Hepatocyte (in vitro differentiated cells): ENCODE results near the gene ERAP2. TPM values are rescaled to one million over a fixed set of nuclear protein-coding genes. Genes with fewer than 3 reads are reported as not detected.

Experiments used
- DNase-seq: peaks from one replicate; pipeline ENCODE4 v3.0.0-alpha.2; 2016; ENCODE audit warnings: low spot score
- H2AFZ ChIP-seq: fragments of 200-600 bp; sonication (generic); 2 replicates; pipeline ENCODE4 v1.6.0; 2016; ENCODE audit warnings: antibody characterized with exemption, mild to moderate bottlenecking
- H3K27ac ChIP-seq: fragments of 200-600 bp; sonication (generic); 2 replicates; pipeline ENCODE4 v1.5.1; 2016; ENCODE audit warnings: mild to moderate bottlenecking
- H3K27me3 ChIP-seq: fragments of 200-600 bp; sonication (generic); 2 replicates; pipeline ENCODE4 v1.6.1; 2016
- H3K36me3 ChIP-seq: fragments of 200-600 bp; sonication (generic); replicated peaks from 2 replicates; pipeline ENCODE4 v1.5.1; 2016; ENCODE audit warnings: low read depth; ENCODE audit not compliant: insufficient read depth
- H3K4me1 ChIP-seq: fragments of 200-600 bp; sonication (generic); 2 replicates; pipeline ENCODE4 v1.5.1; 2016; ENCODE audit warnings: mild to moderate bottlenecking, moderate library complexity; ENCODE audit not compliant: insufficient read depth
- H3K4me2 ChIP-seq: fragments of 200-600 bp; sonication (generic); 2 replicates; pipeline ENCODE4 v1.6.0; 2016
- H3K4me3 ChIP-seq: fragments of 200-600 bp; sonication (generic); 2 replicates; pipeline ENCODE4 v1.5.1; 2016; ENCODE audit warnings: mild to moderate bottlenecking
- H3K79me2 ChIP-seq: fragments of 200-600 bp; sonication (generic); 2 replicates; pipeline ENCODE4 v1.6.0; 2017; ENCODE audit warnings: mild to moderate bottlenecking
- H3K9me2 ChIP-seq: fragments of 200-600 bp; sonication (generic); replicated peaks from 2 replicates; pipeline ENCODE4 v1.6.0; 2017; ENCODE audit warnings: mild to moderate bottlenecking; ENCODE audit not compliant: insufficient read depth
- H3K9me3 ChIP-seq: fragments of 200-600 bp; sonication (generic); 2 replicates; pipeline ENCODE4 v1.5.1; 2016; ENCODE audit warnings: low read depth, mild to moderate bottlenecking
- H4K20me1 ChIP-seq: fragments of 200-600 bp; sonication (generic); 2 replicates; pipeline ENCODE4 v1.6.0; 2016; ENCODE audit warnings: mild to moderate bottlenecking; ENCODE audit not compliant: insufficient read depth, poor library complexity, severe bottlenecking
- EZH2 ChIP-seq: fragments of 200-600 bp; sonication (generic); IDR thresholded peaks from 2 replicates; pipeline ENCODE4 v1.6.1; 2016; ENCODE audit warnings: antibody characterized with exemption, mild to moderate bottlenecking, borderline replicate concordance
- EZH2phosphoT487 ChIP-seq: fragments of 200-600 bp; sonication (generic); IDR thresholded peaks from one replicate; pipeline ENCODE4 v1.6.1; 2018; ENCODE audit warnings: antibody characterized with exemption, mild to moderate bottlenecking, low read depth, moderate library complexity; ENCODE audit not compliant: unreplicated experiment, severe bottlenecking
- WGBS: methylation state at CpG from one replicate; pipeline ENCODE4 v1.1.6; 2016; ENCODE audit warnings: low lambda C conversion rate; ENCODE audit errors: missing lambda C conversion rate; 5-methylcytosine and 5-hydroxymethylcytosine counted together
- polyA plus RNA-seq: library from polyadenylated mRNA; unstranded; fragments of >200 nt; fragmentation: Nextera tagmentation; extraction: Ambion mirVana; gene quantifications from 2 replicates; pipeline ENCODE4 v1.2.1, GENCODE V29; 2016
- total RNA-seq: library from RNA; depleted of rRNA; stranded (reverse); fragments of >200 nt; gene quantifications from 2 replicates; pipeline ENCODE4 v1.2.3, GENCODE V29; 2014
- TF ChIP-seq, protein P1 (sequence below): fragments of 200-600 bp; sonication (generic); IDR thresholded peaks from 2 replicates; pipeline ENCODE4 v1.5.1; 2016; ENCODE audit warnings: antibody characterized with exemption, mild to moderate bottlenecking; ENCODE audit not compliant: poor library complexity

The ERAP2 gene
- total and polyA plus RNA-seq, 2 experiments from 2014 or later = 0.87 to 1.5 TPM

DNA sequence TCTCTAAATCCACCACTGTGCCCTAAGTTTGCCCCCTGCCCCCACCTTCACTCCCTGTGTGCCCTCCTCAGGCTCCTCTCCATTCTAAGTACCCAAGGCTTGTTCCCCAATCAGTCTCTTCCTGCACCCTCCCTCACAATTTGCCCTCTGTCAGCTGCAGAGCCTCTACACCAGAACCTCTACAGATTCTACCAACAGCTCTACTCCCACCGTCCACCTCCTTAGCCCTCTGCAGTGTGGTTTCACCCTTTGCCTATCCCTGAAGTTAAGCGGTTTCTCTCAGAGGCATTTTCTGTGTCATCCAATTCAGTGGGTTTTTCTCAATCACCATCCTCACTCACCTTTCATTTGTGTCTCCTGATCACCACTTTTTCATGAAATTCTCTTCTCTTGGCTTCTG is 13.2 kb upstream of the ERAP2 start:
- WGBS = 89% methylated on average over 2 of the region's 2 CpGs
- no peaks in the 10 kb centered on the region for H3K27me3 ChIP-seq
- H2AFZ ChIP-seq = no peak overlapping the region
- no peaks in the 10 kb centered on the region for H3K9me2 ChIP-seq
- TF ChIP-seq EZH2phosphoT487 (no peak), EZH2 (no peak)
- TF ChIP-seq, protein P1, sequence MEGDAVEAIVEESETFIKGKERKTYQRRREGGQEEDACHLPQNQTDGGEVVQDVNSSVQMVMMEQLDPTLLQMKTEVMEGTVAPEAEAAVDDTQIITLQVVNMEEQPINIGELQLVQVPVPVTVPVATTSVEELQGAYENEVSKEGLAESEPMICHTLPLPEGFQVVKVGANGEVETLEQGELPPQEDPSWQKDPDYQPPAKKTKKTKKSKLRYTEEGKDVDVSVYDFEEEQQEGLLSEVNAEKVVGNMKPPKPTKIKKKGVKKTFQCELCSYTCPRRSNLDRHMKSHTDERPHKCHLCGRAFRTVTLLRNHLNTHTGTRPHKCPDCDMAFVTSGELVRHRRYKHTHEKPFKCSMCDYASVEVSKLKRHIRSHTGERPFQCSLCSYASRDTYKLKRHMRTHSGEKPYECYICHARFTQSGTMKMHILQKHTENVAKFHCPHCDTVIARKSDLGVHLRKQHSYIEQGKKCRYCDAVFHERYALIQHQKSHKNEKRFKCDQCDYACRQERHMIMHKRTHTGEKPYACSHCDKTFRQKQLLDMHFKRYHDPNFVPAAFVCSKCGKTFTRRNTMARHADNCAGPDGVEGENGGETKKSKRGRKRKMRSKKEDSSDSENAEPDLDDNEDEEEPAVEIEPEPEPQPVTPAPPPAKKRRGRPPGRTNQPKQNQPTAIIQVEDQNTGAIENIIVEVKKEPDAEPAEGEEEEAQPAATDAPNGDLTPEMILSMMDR = no peak
- H3K4me2 ChIP-seq = no peak overlapping the region
- no peak overlapping the region for H3K4me3 ChIP-seq
- H3K27ac ChIP-seq = no peak overlapping the region
- H3K79me2 ChIP-seq = no peaks in the 10 kb centered on the region
- no peaks in the 10 kb centered on the region for H3K36me3 ChIP-seq
- H4K20me1 ChIP-seq = no peaks in the 10 kb centered on the region
- H3K4me1 ChIP-seq = no peaks in the 10 kb centered on the region
- H3K9me3 ChIP-seq = no peaks in the 10 kb centered on the region
- DNase-seq = no peak

DNA sequence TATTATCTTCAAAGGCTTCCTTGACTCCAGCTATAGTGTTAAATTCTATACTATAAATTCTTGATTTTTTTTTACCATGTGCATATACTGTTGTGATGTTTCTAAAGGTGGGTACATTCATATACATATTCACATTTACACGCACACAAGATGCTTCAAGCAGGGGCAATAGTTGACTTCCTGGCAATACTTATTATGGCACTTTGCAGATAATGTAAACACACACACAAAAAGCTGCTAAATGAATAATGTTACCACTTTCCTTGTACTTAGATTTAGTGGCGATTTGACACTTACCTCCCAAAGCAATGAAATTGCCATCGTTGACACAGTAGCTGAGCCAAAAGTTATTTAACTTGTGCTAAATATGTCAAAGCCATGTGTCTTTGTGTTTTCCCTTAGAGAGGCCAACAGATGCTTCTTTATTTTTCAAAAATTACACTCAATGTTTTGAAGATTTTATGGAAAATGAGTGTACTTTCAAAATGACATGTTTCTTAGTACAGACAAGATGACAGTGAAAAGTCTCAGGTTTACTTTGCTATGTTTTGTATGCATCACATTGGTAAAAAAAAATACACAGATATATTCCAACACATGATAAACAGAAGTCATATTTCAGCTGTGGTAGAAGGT is 12.2 kb upstream of the ERAP2 start:
- Histone ChIP-seq H3K4me2 (no peak overlapping the region), H3K9me2 (no peaks in the 10 kb centered on the region), H3K4me1 (no peaks in the 10 kb centered on the region), H4K20me1 (no peaks in the 10 kb centered on the region), H3K27me3 (no peaks in the 10 kb centered on the region), H3K4me3 (no peak overlapping the region), H3K27ac (no peak overlapping the region), H3K36me3 (no peaks in the 10 kb centered on the region), H2AFZ (no peak overlapping the region), H3K9me3 (no peaks in the 10 kb centered on the region), H3K79me2 (no peaks in the 10 kb centered on the region)
- WGBS = 85% methylated on average over 3 of the region's 3 CpGs
- no peak for TF ChIP-seq EZH2phosphoT487
- TF ChIP-seq, protein P1 = no peak
- DNase-seq = no peak

DNA sequence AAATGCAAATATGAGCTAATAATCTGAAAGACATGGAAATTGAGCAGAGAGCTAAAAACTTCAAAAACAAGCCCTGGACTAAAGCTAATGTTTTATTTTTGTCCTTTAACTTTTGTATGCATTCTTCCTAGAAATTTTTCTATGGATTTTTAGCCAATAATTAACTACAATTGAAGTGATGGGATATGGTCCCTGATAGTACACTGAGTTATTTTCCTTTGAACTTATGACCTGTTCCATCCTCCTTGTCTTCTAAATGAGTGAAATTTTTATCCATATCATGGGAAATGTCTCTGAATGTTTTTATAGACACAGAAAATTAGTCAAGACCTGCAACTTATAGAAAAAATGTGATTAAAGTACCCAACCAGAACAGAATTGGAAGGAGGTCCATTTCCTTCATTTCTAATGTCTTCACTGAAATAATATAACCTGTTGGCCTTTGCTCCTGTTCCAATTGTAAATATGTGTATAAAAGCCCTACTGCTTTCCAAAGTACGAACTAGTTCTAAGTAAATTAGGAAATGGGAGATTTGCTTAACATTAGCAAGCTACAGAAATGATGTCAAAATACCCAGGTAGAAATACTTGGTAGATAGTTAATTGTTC is 11.3 kb upstream of the ERAP2 start:
- no peaks in the 10 kb centered on the region for H3K9me3 ChIP-seq
- H3K4me3 ChIP-seq = no peak overlapping the region
- H3K36me3 ChIP-seq = no peaks in the 10 kb centered on the region
- DNase-seq = no peak
- no peak for TF ChIP-seq EZH2
- TF ChIP-seq, protein P1 = no peak
- TF ChIP-seq EZH2phosphoT487 = no peak
- H3K27ac ChIP-seq = no peak overlapping the region
- no peaks in the 10 kb centered on the region for H4K20me1 ChIP-seq
- H3K4me1 ChIP-seq = no peaks in the 10 kb centered on the region
- no peaks in the 10 kb centered on the region for H3K9me2 ChIP-seq
- 59% methylated on average over 1 of the region's 1 CpG for WGBS
- H2AFZ ChIP-seq = no peak overlapping the region
- H3K79me2 ChIP-seq = no peaks in the 10 kb centered on the region
- no peaks in the 10 kb centered on the region for H3K27me3 ChIP-seq
- no peak overlapping the region for H3K4me2 ChIP-seq
